ENCODE results near the gene ARMH4. TPM values are rescaled to one million over a fixed set of nuclear protein-coding genes. Genes with fewer than 3 reads are reported as not detected.

The ARMH4 gene
- total and polyA plus RNA-seq, 4 donors = 0.38 to 3.2 (median 0.54) TPM

GRCh38 chr14:58091883-58092630 lies 60.0 kb downstream of the ARMH4 start (continued):
- no peak for TF ChIP-seq EGR1 (IDR thresholded peaks at IDR 0.05; ENCODE audit: low read depth in 2 of 2)
- TF ChIP-seq CTCF (IDR thresholded peaks at IDR 0.05; ENCODE audit: low read depth, low read length, missing input control) = no peak
- no peak for TF ChIP-seq RAD21 (IDR thresholded peaks at IDR 0.05)

- peaks cover 0 to under 1% (median 0%) of the 10 kb centered on the region in 4 donors for H3K36me3 ChIP-seq (ENCODE audit: control insufficient read depth in 4 of 4, insufficient read depth in 3 of 4, low read depth in 1 of 4, low read length in 3 of 4)
- H3K27ac ChIP-seq (ENCODE audit: low read depth in 1 of 2, low read length in 2 of 2) = no peak overlapping the region
- H3K9ac ChIP-seq (ENCODE audit: low read depth in 1 of 2, low read length in 2 of 2) = no peak overlapping the region
- DNase-seq (ENCODE audit: low spot score) = no peak
- H3K9me3 ChIP-seq (ENCODE audit: control insufficient read depth in 4 of 4, low read length in 3 of 4) = no peaks in the 10 kb centered on the region
- H3K27me3 ChIP-seq (ENCODE audit: control insufficient read depth in 4 of 4, insufficient read depth in 4 of 4, low read length in 3 of 4) = no peaks in the 10 kb centered on the region
- H3K4me3 ChIP-seq (ENCODE audit: low read depth in 1 of 3, low read length in 3 of 3) = no peak overlapping the region
- no peak for TF ChIP-seq HNF4G (IDR thresholded peaks at IDR 0.05)
- 92% methylated on average over 3 of the region's 3 CpGs for WGBS
- H3K4me1 ChIP-seq (ENCODE audit: control insufficient read depth in 4 of 4, insufficient read depth in 4 of 4, low read length in 3 of 4) = no peaks in the 10 kb centered on the region
Observed at GRCh38 chr14:58089612-58090011, 62.4 kb downstream of the ARMH4 start.

GRCh38 chr14:58088961-58089360 lies 63.1 kb downstream of the ARMH4 start:
- Histone ChIP-seq H3K36me3 (ENCODE audit: control insufficient read depth in 4 of 4, insufficient read depth in 3 of 4, low read depth in 1 of 4, low read length in 3 of 4) (no peaks in the 10 kb centered on the region), H3K4me3 (ENCODE audit: low read depth in 1 of 3, low read length in 3 of 3) (no peak overlapping the region), H3K9me3 (ENCODE audit: control insufficient read depth in 4 of 4, low read length in 3 of 4) (no peaks in the 10 kb centered on the region), H3K27ac (ENCODE audit: low read depth in 1 of 2, low read length in 2 of 2) (no peak overlapping the region), H3K9ac (ENCODE audit: low read depth in 1 of 2, low read length in 2 of 2) (no peak overlapping the region), H3K27me3 (ENCODE audit: control insufficient read depth in 4 of 4, insufficient read depth in 4 of 4, low read length in 3 of 4) (no peaks in the 10 kb centered on the region), H3K4me1 (ENCODE audit: control insufficient read depth in 4 of 4, insufficient read depth in 4 of 4, low read length in 3 of 4) (no peaks in the 10 kb centered on the region)
- WGBS = 76% methylated on average over 2 of the region's 2 CpGs
- DNase-seq (ENCODE audit: low spot score) = no peak
- TF ChIP-seq FOXA1 (IDR thresholded peaks at IDR 0.05) (no peak), ZBTB33 (IDR thresholded peaks at IDR 0.05) (no peak), EGR1 (IDR thresholded peaks at IDR 0.05; ENCODE audit: low read depth in 2 of 2) (no peak), GABPA (IDR thresholded peaks at IDR 0.05 in 1 of 2, conservative IDR thresholded peaks at IDR 0.05 in 1 of 2) (no peak), HNF4A (conservative IDR thresholded peaks at IDR 0.05) (no peak), SP1 (IDR thresholded peaks at IDR 0.05) (no peak), TAF1 (conservative IDR thresholded peaks at IDR 0.05) (no peak), RXRA (IDR thresholded peaks at IDR 0.05) (no peak), HNF4G (IDR thresholded peaks at IDR 0.05) (no peak), NR2F2 (IDR thresholded peaks at IDR 0.05) (no peak), MAX (IDR thresholded peaks at IDR 0.05) (no peak), REST (IDR thresholded peaks at IDR 0.05) (no peak), JUND (IDR thresholded peaks at IDR 0.05) (no peak), CTCF (IDR thresholded peaks at IDR 0.05; ENCODE audit: low read depth, low read length, missing input control) (no peak), YY1 (IDR thresholded peaks at IDR 0.05) (no peak), ATF3 (IDR thresholded peaks at IDR 0.05) (no peak), FOXA2 (IDR thresholded peaks at IDR 0.05) (no peak), RAD21 (IDR thresholded peaks at IDR 0.05) (no peak)

Data from liver (tissue), 9 donors.